CD4-positive, alpha-beta T cell (primary cell): Measurements from ENCODE around the gene KCNK4. TPM values are rescaled to one million over a fixed set of nuclear protein-coding genes. Genes with fewer than 3 reads are reported as not detected.

Experiments
- ATAC-seq: fragments of 200-7000 bp; cut with Tn5 transposase; one replicate; pipeline ENCODE4 v1.10.0; 2022; ENCODE audit warnings: mild to moderate bottlenecking; ENCODE audit not compliant: poor library complexity
- CTCF ChIA-PET: fragments of 350-600 bp; sonication (Branson Sonifier 250); formaldehyde crosslinking; loops from one replicate; lab custom pipeline; 2021; ENCODE audit warnings: antibody characterized with exemption, inconsistent platforms; lab: Charles Lee
- POLR2A ChIA-PET: fragments of 350-600 bp; sonication (Branson Sonifier 250); formaldehyde crosslinking; loops from one replicate; lab custom pipeline; 2021; ENCODE audit warnings: antibody characterized with exemption, inconsistent platforms; lab: Charles Lee
- DNase-seq, 14 experiments: peaks; one replicate each; pipeline ENCODE4 v3.0.0-alpha.2; 2013 to 2020; ENCODE audit warnings: mixed read lengths in 2 of 14
- H3K27ac ChIP-seq, 2 donors: one replicate each; pipeline versions ENCODE4 v1.5.1 to v1.7.0; 2013; ENCODE audit warnings: low read length in 2 of 2, low read depth in 1 of 2, mild to moderate bottlenecking in 1 of 2
- H3K27me3 ChIP-seq, 2 experiments: 1 replicate in 1 of 2; 2 replicates in 1 of 2; pipeline versions ENCODE4 v1.6.1 to v1.7.0; 2013; ENCODE audit warnings: low read length in 2 of 2, control low read depth in 1 of 2, mild to moderate bottlenecking in 1 of 2, moderate library complexity in 1 of 2; ENCODE audit not compliant: insufficient read depth in 2 of 2, control insufficient read depth in 1 of 2
- H3K36me3 ChIP-seq: one replicate; pipeline ENCODE4 v1.6.1; 2013; ENCODE audit warnings: low read length, control low read depth; ENCODE audit not compliant: insufficient read depth
- H3K4me1 ChIP-seq: one replicate; pipeline ENCODE4 v1.6.1; 2013; ENCODE audit warnings: low read length, control low read depth; ENCODE audit not compliant: insufficient read depth
- H3K4me3 ChIP-seq: one replicate; pipeline ENCODE4 v1.5.1; 2013; ENCODE audit warnings: mild to moderate bottlenecking, low read length, moderate library complexity
- H3K9me3 ChIP-seq, 2 experiments: 1 replicate in 1 of 2; 2 replicates in 1 of 2; pipeline versions ENCODE4 v1.6.1 to v1.7.0; 2013; ENCODE audit warnings: low read length in 2 of 2, mild to moderate bottlenecking in 2 of 2, control low read depth in 1 of 2, moderate library complexity in 1 of 2; ENCODE audit not compliant: control insufficient read depth in 1 of 2, insufficient read depth in 1 of 2
- H3K27ac Mint-ChIP-seq: one replicate; pipeline ENCODE4 v1.8.0; 2020; ENCODE audit warnings: mixed read lengths
- H3K27me3 Mint-ChIP-seq: one replicate; pipeline ENCODE4 v1.8.0; 2021; ENCODE audit warnings: mixed read lengths
- H3K36me3 Mint-ChIP-seq: one replicate; pipeline ENCODE4 v1.8.0; 2021; ENCODE audit warnings: low read depth, mixed read lengths
- H3K4me1 Mint-ChIP-seq: one replicate; pipeline ENCODE4 v1.8.0; 2021; ENCODE audit warnings: low read depth, mixed read lengths
- H3K4me3 Mint-ChIP-seq: one replicate; pipeline ENCODE4 v1.8.0; 2020; ENCODE audit warnings: mild to moderate bottlenecking, mixed read lengths
- H3K9me3 Mint-ChIP-seq: one replicate; pipeline ENCODE4 v1.8.0; 2020; ENCODE audit warnings: mixed read lengths
- intact Hi-C, 2 experiments: fragments of 100-400 bp; cut with DNase I in 1 of 2; cut with micrococcal nuclease in 1 of 2; formaldehyde crosslinking; loops; one replicate each; pipeline versions ENCODE4 v1.15.1 to v1.9.0; 2023 to 2025; cut with DNase I, micrococcal nuclease
- total RNA-seq, 174 experiments: library from RNA in 2 of 174; stranded (reverse) in 2 of 174; gene quantifications; one replicate each; pipeline ENCODE4 v1.2.3 and lab custom pipeline; 2021 to 2026
- TF ChIP-seq, protein P1 (sequence below): fragments of 200-600 bp; IDR thresholded peaks from one replicate; pipeline ENCODE4 v1.8.0; 2022; ENCODE audit warnings: antibody characterized with exemption, mild to moderate bottlenecking

The KCNK4 gene
- total RNA-seq, 2 experiments from 2014 or later, result 0.14 TPM; not detected in 1

DNA sequence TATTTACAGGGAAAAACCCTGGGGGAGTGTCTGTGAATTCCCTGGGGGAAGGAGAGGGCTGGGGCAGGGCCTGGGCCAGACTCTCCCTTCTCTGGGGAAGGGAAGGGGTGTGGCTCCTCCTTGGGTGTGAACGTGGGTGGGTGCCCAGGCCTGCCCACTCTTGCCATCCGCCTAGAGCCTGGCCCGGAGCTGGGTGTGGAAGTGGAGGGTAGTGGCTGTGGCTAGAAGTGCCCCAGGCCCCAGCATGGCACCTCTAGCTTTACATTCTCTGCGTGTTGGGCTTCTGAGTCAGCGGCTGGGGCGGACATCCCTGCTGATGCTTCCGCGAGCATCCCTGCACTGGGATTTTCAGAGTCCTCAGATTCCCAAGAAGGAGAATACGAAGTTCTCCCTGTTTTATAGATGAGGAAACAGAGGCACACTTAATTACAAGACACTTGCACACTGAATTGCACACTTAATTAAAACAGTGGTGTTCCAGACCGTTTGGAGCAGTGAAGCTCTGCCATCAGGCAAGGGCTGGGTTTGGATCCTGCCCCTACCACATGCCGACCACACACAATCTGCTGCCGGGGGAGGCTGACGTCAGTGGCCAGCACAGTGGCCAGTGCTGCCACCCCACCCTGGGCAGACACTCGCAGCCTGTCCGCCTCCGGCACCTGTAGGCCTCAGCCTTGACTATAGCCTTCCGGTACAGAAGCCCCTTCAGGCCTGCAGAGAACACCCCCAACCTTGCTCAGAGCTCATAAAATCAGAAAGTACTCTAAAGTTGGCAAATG is 14.3 kb upstream of the KCNK4 start:
- CTCF ChIA-PET, result interaction anchor here (1.3 kb wide), 1 partner anchor 24 kb away, joined by 3 read pairs; no protein-coding TSS in a partner anchor
- POLR2A ChIA-PET, result interaction anchor here (1.0 kb wide), 1 partner anchor 69 kb away, joined by 3 read pairs; no protein-coding TSS in a partner anchor
- DNase-seq, result no peak
- no peak overlapping the region for H3K4me3 Mint-ChIP-seq
- TF ChIP-seq, protein P1, sequence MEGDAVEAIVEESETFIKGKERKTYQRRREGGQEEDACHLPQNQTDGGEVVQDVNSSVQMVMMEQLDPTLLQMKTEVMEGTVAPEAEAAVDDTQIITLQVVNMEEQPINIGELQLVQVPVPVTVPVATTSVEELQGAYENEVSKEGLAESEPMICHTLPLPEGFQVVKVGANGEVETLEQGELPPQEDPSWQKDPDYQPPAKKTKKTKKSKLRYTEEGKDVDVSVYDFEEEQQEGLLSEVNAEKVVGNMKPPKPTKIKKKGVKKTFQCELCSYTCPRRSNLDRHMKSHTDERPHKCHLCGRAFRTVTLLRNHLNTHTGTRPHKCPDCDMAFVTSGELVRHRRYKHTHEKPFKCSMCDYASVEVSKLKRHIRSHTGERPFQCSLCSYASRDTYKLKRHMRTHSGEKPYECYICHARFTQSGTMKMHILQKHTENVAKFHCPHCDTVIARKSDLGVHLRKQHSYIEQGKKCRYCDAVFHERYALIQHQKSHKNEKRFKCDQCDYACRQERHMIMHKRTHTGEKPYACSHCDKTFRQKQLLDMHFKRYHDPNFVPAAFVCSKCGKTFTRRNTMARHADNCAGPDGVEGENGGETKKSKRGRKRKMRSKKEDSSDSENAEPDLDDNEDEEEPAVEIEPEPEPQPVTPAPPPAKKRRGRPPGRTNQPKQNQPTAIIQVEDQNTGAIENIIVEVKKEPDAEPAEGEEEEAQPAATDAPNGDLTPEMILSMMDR, result no peak
- peaks cover 6% of the 10 kb centered on the region for H3K36me3 Mint-ChIP-seq
- peaks cover 8% of the 10 kb centered on the region for H3K4me1 Mint-ChIP-seq
- H3K27ac Mint-ChIP-seq, result no peak overlapping the region
- no peak for ATAC-seq
- Histone ChIP-seq H3K4me3 (no peak overlapping the region), H3K36me3 (peaks cover 23% of the 10 kb centered on the region), H3K27ac (no peak overlapping the region), H3K9me3 (no peaks in the 10 kb centered on the region), H3K4me1 (peaks cover 11% of the 10 kb centered on the region), H3K27me3 (no peaks in the 10 kb centered on the region)
- H3K27me3 Mint-ChIP-seq, result no peaks in the 10 kb centered on the region
- intact Hi-C loops, result no loop called here
- H3K9me3 Mint-ChIP-seq, result no peaks in the 10 kb centered on the region

DNA sequence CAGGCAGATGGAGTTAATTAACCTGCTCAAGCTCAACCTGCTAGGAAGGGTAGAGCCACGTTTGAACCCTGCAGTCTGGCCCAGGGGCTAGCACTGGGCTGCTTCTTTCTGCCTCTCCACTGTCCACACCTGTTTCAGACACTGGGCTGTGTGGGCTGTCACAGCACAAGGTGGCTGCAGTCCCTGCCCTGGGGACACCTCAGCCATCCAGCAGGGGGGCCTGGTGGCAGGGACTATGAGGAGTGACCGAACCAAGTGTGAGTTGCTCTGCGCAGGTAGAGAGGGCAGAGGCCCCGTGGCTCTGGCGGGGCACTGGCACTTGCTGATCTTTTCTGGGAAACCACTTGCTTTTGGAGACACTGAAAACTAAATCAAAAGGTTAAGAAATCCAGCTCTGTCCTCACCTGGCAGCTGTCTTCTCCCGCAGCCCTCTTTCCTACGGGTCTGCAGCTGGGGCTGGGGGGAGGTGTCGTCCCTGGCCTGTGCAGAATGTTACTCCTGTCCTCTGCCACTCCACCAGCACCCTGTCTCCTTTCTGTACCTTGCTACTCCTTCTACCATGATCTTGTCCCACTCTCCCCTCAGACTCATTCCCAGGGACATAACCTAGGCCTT is 12.4 kb upstream of the KCNK4 start:
- DNase-seq, result no peak
- Histone ChIP-seq H3K27me3 (no peaks in the 10 kb centered on the region), H3K36me3 (peaks cover 33% of the 10 kb centered on the region), H3K9me3 (no peaks in the 10 kb centered on the region), H3K4me3 (no peak overlapping the region), H3K4me1 (peaks cover 12% of the 10 kb centered on the region), H3K27ac (no peak overlapping the region)
- intact Hi-C loops, result no loop called here
- H3K27me3 Mint-ChIP-seq, result no peaks in the 10 kb centered on the region
- ChIA-PET CTCF (interaction anchor here (1.2 kb wide), 1 partner anchor 26 kb away, joined by 4 read pairs; no protein-coding TSS in a partner anchor), POLR2A (no interaction called here)
- peaks cover 14% of the 10 kb centered on the region for H3K4me1 Mint-ChIP-seq
- H3K36me3 Mint-ChIP-seq, result peaks cover 6% of the 10 kb centered on the region
- no peak overlapping the region for H3K27ac Mint-ChIP-seq
- no peak for ATAC-seq
- TF ChIP-seq, protein P1, result no peak
- H3K9me3 Mint-ChIP-seq, result no peaks in the 10 kb centered on the region
- no peak overlapping the region for H3K4me3 Mint-ChIP-seq

DNA sequence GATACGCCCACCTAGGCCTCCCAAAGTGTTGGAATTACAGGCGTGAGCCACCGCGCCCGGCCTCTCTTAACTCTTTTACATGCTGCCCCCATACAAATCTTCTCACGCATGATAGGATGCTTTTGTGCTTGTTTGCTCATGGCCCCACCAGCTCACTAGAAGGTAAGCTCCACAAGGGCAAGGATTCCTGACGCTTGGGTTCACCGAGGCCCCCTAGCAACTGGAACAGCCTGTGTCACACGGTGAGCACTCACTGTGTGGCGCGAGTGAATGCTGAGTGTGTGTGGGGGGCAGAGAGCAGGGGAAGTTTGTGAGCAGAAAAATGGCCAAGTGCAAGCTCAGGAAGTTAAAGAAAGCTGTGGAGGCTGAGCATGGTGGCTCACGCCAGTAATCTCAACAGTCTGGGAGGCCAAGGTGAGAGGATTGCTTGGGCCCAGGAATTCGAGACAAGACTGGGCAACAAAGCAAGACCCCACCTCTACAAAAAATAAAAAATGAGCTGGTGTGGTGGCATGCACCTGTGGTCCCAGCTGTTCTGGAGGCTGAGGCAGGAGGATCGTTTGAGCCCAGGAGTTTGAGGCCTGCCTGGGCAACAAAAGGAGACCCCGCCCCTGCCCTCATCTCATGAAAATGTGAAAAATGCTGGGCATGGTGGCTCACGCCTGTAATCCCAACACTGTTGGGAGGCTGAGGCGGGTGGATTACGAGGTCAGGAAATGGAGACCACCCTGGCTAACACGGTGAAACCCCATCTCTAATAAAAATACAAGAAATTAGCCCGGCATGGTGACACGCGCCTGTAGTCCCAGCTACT is 8.9 kb upstream of the KCNK4 start:
- Mint-ChIP-seq H3K36me3 (peaks cover 11% of the 10 kb centered on the region), H3K9me3 (no peaks in the 10 kb centered on the region), H3K27ac (no peak overlapping the region), H3K4me1 (peaks cover 21% of the 10 kb centered on the region), H3K27me3 (no peaks in the 10 kb centered on the region), H3K4me3 (peak overlapping the region; percentile 45)
- Histone ChIP-seq H3K4me3 (no peak overlapping the region), H3K27ac (no peak overlapping the region), H3K9me3 (no peaks in the 10 kb centered on the region), H3K36me3 (peaks cover 19% of the 10 kb centered on the region), H3K27me3 (no peaks in the 10 kb centered on the region), H3K4me1 (peaks cover 34% of the 10 kb centered on the region)
- TF ChIP-seq, protein P1, result no peak
- intact Hi-C loops, result no loop called here
- CTCF ChIA-PET, result interaction anchor here (1.2 to 5.8 kb wide), 3 partner anchors 11 to 461 kb away, joined by 3 to 36 read pairs (median 7); no protein-coding TSS in a partner anchor
- POLR2A ChIA-PET, result interaction anchor here (1.1 to 5.3 kb wide), 2 partner anchors 12 to 76 kb away, joined by 3 to 125 read pairs; partner anchors contain the start of gene FERMT3
- no peak for ATAC-seq
- no peak for DNase-seq
